Osteoblast (primary cell): ENCODE data around the gene FRAT1. TPM values are rescaled to one million over a fixed set of nuclear protein-coding genes. Genes with fewer than 3 reads are reported as not detected.

Experiments
- DNase-seq: peaks from one replicate; pipeline ENCODE4 v3.0.0; 2011; ENCODE audit warnings: low spot score, mixed read lengths; ENCODE audit not compliant: insufficient read length; ENCODE audit errors: missing footprints
- H2AFZ ChIP-seq: 2 replicates; pipeline ENCODE4 v1.6.0; 2011; ENCODE audit warnings: mild to moderate bottlenecking, low read length
- H3K27ac ChIP-seq: 2 replicates; pipeline ENCODE4 v1.5.1; 2011; ENCODE audit warnings: mild to moderate bottlenecking, low read depth, low read length, moderate library complexity
- H3K27me3 ChIP-seq: 2 replicates; pipeline ENCODE4 v1.6.0; 2012; ENCODE audit warnings: mild to moderate bottlenecking, control low read depth, inconsistent platforms, low read length, moderate library complexity; ENCODE audit not compliant: insufficient read depth
- H3K36me3 ChIP-seq: 2 replicates; pipeline ENCODE4 v1.5.1; 2011; ENCODE audit warnings: mild to moderate bottlenecking, low read length, control low read depth, moderate library complexity; ENCODE audit not compliant: insufficient read depth
- H3K4me1 ChIP-seq: 2 replicates; pipeline ENCODE4 v1.5.1; 2011; ENCODE audit warnings: mild to moderate bottlenecking, low read length, control low read depth, moderate library complexity; ENCODE audit not compliant: insufficient read depth
- H3K4me2 ChIP-seq: 2 replicates; pipeline ENCODE4 v1.6.0; 2011; ENCODE audit warnings: mild to moderate bottlenecking, low read length; ENCODE audit not compliant: insufficient read depth
- H3K4me3 ChIP-seq: fragments of 200-600 bp; sonication (generic); 3 replicates; pipeline ENCODE4 v1.5.1; 2012; ENCODE audit warnings: mild to moderate bottlenecking, low read length, inconsistent platforms; ENCODE audit not compliant: insufficient read depth
- H3K79me2 ChIP-seq: 2 replicates; pipeline ENCODE4 v1.6.0; 2012; ENCODE audit warnings: mild to moderate bottlenecking, low read length, control low read depth, inconsistent platforms; ENCODE audit not compliant: insufficient read depth
- H3K9me3 ChIP-seq: 2 replicates; pipeline ENCODE4 v1.5.1; 2011; ENCODE audit warnings: low read depth, low read length, control low read depth
- H4K20me1 ChIP-seq: 2 replicates; pipeline ENCODE4 v1.6.0; 2012; ENCODE audit warnings: mild to moderate bottlenecking, low read length, control low read depth; ENCODE audit not compliant: insufficient read depth
- CTCF ChIP-seq: IDR thresholded peaks from 2 replicates; pipeline ENCODE4 v1.5.1; 2011; ENCODE audit warnings: mild to moderate bottlenecking, low read depth, low read length, moderate library complexity; ENCODE audit errors: extremely low read depth
- total RNA-seq: library from RNA; depleted of rRNA; stranded (reverse); fragments of >200 nt; gene quantifications from 2 replicates; pipeline ENCODE4 v1.2.3, GENCODE V29; 2012

FRAT1 gene
- total RNA-seq, 1 donor: 3.3 TPM

DNA sequence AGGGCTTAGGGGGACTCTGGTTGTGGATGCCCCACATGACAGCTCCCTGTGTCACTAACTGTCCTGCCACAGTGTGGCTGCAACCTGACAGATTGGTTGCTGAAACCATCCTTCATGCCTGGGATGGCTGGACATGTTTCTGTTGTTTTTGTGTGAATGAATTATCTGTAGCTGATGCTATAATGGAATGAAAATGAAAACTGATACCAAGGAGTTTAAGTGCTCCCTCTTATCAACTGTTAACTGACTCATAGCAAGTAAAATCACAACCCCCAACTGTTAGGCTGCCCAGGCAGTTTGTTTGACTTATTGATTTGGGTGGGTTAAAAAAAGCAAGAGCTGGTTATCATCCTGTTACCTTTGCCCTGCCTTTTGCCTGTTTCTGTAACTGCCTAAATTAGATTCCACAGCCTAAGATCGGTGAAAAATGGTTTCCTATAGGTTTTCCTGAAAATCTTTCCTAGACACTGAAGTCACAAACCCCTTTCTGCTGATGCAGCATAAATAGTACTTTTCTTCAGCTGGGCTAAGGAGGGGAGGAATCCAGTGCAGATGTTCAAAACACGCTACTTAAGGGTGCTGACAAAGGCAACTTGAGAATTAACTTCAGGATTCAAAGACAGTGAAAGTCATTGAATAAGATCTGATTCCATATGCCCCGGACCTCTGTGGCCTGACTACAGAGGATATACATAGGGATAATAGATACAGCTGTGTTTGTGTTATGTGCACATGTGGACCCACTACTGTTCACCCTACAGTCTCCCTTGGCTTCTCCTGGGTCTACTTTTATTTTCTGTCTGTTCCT, 9.8 kb downstream of the FRAT1 start:
- Histone ChIP-seq H3K4me3 (no peak overlapping the region), H4K20me1 (no peaks in the 10 kb centered on the region), H3K79me2 (peaks cover 14% of the 10 kb centered on the region), H3K4me1 (peaks cover 19% of the 10 kb centered on the region), H3K9me3 (no peaks in the 10 kb centered on the region), H3K27ac (no peak overlapping the region), H3K27me3 (no peaks in the 10 kb centered on the region), H3K36me3 (no peaks in the 10 kb centered on the region), H3K4me2 (no peak overlapping the region), H2AFZ (no peak overlapping the region)
- DNase-seq: no peak
- TF ChIP-seq CTCF: no peak

DNA sequence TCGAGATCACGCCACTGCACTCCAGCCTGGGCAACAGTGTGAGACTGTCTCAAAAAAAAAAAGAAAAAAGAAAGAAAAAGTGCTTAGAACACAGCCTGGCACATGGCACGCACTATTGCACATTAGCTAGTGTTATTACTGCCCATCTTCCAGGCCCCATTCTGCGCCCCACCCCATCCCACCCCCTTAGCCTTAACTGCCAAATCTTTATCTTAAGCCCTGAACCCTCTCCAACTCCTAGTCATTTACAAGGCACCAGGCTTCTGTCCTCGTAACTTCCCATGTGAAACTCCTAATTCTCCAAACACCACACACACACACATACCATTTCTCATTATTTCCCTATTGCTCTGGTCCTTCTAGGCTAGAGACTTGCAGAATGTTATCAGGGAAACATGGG, 10.7 kb downstream of the FRAT1 start:
- Histone ChIP-seq H3K4me3 (no peak overlapping the region), H3K27me3 (no peaks in the 10 kb centered on the region), H3K4me2 (no peak overlapping the region), H3K4me1 (peaks cover 20% of the 10 kb centered on the region), H3K27ac (no peak overlapping the region), H3K9me3 (no peaks in the 10 kb centered on the region), H2AFZ (no peak overlapping the region), H3K79me2 (peaks cover 14% of the 10 kb centered on the region), H3K36me3 (no peaks in the 10 kb centered on the region), H4K20me1 (no peaks in the 10 kb centered on the region)
- no peak for TF ChIP-seq CTCF
- no peak for DNase-seq

GRCh38 chr10:97331153-97331703, 12.2 kb downstream of the FRAT1 start:
- no peak for DNase-seq
- Histone ChIP-seq H3K27ac (no peak overlapping the region), H3K9me3 (no peaks in the 10 kb centered on the region), H3K36me3 (no peaks in the 10 kb centered on the region), H4K20me1 (no peaks in the 10 kb centered on the region), H2AFZ (no peak overlapping the region), H3K4me1 (peaks cover 20% of the 10 kb centered on the region), H3K4me2 (no peak overlapping the region), H3K27me3 (peaks cover 11% of the 10 kb centered on the region), H3K79me2 (peaks cover 14% of the 10 kb centered on the region), H3K4me3 (no peak overlapping the region)
- TF ChIP-seq CTCF: no peak

- Histone ChIP-seq H3K9me3 (no peaks in the 10 kb centered on the region), H3K27me3 (peaks cover 26% of the 10 kb centered on the region), H3K4me3 (peak overlapping the region; percentile 84), H2AFZ (peak overlapping the region; percentile 89), H3K27ac (peak overlapping the region; percentile 49), H3K36me3 (no peaks in the 10 kb centered on the region), H3K4me1 (peaks cover 20% of the 10 kb centered on the region), H3K79me2 (peaks cover 14% of the 10 kb centered on the region), H3K4me2 (peak overlapping the region; percentile 90), H4K20me1 (no peaks in the 10 kb centered on the region)
- TF ChIP-seq CTCF: peak; percentile 45
- DNase-seq: peak; percentile 97
Measured at GRCh38 chr10:97332591-97333350, 13.7 kb downstream of the FRAT1 start.
